Measurements from ENCODE around the gene FBP2.
A peak's percentile ranks its signal among the peaks of the same experiment; 100 is the strongest.

Gene FBP2

GRCh38 chr9:94593459-94594345, at the start of gene FBP2:
TSS of gene FBP2 (minus strand) at chr9:94593824. CDS start at chr9:94593726, 98 bp downstream.
- no peak for DNase-seq

- no peak for DNase-seq
Measured at GRCh38 chr9:94643176-94643575, 49.6 kb upstream of the FBP2 start.

DNA sequence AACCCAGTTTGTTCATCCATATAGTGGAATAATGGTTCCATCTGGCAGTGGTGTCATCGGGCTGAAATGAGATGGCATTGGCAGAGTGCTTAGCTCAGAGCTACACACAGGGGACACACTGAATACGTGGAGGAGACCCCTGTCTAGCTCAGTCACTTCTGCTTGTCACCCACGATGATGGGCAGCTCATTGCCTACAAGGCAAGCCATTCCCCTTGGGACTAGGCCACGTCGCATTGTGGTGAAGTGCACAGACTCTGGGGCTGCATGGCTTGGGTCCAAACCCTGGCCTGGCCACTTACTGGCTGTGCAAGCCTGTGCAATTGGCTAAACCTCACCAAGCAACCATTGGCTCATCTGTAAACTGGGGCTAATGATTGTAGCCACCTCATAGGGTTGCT, 48.9 kb upstream of the FBP2 start:
- no peak for DNase-seq

DNA sequence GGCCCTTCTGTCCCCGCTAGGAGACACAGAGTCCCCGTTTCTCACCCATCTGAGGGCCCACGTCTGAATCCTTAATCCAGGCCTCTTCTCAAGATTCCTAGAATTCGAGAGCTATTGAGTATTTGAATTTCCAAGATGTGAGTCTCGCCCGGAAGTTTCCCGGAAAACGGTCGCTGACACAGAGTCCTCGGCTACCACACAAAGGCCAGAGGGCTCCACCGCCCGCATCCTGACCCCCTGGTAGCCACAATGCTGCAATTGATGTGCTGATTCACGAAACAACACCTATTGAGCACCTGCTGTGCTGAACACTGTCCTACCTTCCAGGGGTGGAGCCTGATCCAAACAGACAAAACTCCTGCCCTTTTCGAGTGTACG, 46.4 kb upstream of the FBP2 start:
- no peak for DNase-seq

GRCh38 chr9:94639061-94639998, 45.7 kb upstream of the FBP2 start, which contains the start of gene FBP1:
TSS of gene FBP1 (minus strand) at chr9:94639518. CDS start at chr9:94639310, 208 bp downstream.
- peak; percentile 79 for DNase-seq

DNA sequence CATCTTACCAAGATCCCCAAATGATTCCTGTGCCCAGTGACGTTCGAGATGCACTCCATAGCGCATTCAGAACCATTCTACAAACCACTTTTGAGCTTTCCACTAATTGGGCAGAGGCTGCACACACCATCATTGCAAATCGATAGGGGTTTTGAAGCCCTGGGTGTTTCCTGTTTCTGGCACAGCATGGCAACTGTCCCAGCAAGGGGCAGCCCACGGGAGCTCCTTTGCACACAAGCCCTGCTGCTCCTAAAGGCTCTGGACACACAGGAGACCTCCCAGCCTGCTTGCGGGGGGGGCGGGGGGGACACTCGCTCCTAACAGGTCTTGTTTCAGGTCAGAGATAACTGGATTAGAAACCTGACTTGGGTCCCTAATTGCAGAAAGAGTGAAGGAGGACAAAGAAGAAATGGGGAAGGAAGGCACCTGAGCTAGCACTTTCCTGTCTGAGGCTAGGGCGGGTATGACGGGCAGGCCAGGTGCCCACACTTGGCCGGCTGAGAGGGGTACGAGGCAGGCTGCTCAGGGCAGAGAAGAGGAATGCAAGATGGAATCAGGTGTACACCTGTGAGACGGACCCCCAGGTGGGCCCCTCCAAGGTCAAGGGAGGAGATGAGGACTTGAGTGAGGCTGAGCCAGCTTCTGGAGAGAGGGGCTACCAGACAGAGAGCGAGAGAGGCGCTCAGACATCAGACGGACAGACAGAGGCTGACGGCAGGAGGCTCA, 44.9 kb upstream of the FBP2 start:
- DNase-seq: no peak

DNA sequence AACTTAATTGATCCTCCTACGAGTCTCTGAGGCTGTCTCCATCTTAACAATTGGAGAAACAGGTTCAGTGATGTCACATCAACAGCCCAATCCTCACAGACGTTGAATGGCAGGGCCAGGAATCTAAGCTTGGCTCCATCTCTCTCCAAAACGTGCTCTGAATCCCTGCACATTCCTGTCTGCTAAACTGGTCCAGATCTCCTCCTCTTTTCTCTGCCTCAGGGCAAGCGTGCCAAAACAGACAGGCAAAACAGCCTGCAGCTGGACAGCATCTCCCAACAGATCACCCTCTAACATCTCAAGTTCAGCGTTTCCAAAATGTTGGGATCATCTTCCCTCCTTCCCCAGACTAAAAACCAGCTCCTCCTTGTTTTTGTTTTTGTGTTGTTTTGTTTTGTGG, 39.1 kb upstream of the FBP2 start:
- DNase-seq: no peak

GRCh38 chr9:94631599-94631998, 38.0 kb upstream of the FBP2 start:
- no peak for DNase-seq

DNA sequence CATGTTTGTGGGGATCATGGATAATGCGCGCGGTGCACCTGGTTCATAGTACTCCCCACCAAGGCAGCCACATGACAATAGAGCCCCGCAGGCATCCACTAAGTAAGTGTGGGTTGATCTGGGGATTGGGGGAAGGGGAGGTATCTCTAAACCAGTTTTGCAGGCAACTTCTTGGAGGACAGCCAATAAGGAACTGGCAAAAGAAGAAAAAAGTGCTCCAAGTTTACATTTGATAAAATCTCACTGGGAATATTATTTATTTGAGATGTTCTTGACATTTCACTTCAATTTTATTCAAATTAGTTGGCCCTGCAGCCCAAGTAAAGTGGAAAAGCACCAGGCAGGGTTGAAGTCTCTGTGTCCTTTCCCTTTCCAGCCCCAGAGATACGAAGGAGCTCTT, 37.2 kb upstream of the FBP2 start:
- no peak for DNase-seq

- no peak for DNase-seq
Measured at GRCh38 chr9:94630281-94630680, 36.7 kb upstream of the FBP2 start.

DNA sequence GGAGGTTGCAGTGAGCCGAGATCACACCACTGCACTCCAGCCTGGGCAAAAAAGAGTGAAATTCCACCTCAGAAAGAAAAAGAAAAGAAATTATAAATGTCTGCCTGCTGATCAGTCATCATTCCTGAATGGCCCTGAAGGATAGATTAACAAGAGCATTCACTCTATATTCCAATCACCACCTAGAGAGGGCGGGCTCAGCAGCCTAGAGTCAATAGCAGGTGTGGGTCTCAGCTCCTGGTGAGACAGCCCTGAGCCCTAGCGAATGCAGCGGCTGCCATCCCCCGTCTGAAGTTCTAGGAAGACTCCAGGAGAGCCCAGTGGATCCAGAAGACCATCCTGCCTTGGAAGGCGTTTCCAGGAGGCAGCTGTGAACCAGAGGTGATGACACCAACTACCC, 33.7 kb upstream of the FBP2 start:
- no peak for DNase-seq

DNA sequence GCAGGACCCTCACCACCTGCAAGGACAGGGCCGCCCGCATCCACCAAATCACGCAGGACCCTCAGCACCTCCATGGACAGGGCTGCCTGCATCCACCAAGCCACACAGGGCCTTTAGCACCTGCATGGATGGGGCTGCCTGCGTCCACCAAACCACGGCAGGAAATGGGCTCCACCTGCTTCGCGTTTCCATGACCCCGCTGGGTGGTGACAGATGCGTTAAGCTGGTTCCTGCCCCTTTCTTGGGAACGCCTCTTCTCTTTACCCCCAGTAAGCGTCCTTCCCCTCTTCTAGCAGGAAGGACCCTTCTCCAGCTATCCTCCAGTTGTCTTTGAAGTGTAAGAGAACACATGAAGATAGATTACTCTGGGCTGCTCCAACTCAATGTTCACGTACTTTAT, 32.2 kb upstream of the FBP2 start:
- no peak for DNase-seq

DNA sequence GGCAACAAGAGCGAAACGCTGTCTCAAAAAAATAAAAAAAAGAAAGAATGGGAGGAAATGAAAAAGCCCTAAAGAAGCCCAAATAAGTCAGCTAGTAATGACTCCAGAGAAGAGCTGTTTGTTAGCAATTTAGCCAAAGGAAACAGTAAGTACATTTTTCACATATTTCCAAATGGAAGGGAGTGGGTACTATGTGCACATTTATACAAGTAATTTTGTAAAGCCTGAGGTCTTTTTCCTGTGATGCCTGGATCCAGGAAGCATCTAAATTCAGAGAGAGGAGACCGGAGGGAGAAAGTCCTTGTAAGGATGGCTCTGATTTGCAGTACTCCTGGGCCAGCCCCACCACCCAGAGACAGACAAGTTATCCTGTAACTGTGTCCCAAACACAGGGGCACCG, 31.0 kb upstream of the FBP2 start:
- DNase-seq: no peak

DNA sequence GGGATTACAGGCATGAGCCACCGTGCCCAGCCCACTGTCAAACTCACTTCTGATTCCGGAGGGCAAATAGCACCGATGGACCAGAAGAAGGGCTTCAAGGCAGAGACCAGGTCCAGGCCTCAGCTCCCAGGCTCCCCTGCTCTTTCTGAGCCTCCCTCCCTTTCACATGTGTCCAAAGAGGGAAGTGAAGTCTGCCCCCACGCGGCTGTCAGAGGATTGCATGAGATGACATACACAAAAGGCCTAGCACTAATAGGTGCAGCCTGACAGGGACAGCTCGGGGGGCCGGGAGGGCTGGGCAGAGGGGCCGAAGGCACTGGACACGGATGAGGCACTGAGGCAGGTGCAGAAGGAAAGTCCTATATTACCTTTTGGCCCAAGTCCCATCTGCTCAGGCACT, 29.6 kb upstream of the FBP2 start:
- peak; percentile 18 for DNase-seq

DNA sequence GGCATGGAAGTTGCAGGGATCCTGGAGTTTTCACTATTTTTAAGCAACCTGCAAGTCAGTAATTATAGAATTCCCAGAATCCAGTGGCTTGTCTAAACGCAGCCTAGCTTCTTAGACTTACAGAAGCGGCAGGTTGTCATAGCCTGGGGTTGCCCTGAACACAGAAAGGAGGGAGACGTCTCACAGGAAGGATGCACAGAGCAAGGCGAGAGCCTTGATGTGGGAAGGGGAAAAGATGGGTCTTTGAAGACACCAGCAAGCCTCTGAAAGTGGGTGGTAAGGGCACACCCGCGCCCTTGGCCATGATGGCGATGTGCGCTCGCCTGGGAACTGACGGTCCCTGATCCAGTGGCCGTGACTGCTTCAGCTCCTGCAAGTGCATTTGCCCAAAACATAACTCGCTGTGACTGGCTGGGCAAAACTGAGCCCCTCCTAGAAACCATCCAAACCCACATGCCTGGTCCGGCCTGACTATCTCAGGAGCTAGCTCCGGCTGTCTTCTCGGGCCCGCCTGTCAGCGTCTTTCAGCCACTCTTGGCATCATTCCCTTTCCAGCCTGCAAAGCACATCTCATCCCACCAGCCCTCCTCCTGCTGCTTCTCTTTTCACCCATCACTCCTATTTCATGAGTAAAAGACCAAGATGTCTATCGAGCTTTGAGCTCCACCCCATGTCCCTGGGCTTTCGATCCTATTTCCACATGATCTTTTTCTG, 28.6 kb upstream of the FBP2 start:
- no peak for DNase-seq

GRCh38 chr9:94619026-94619425, 25.4 kb upstream of the FBP2 start:
- no peak for DNase-seq

DNA sequence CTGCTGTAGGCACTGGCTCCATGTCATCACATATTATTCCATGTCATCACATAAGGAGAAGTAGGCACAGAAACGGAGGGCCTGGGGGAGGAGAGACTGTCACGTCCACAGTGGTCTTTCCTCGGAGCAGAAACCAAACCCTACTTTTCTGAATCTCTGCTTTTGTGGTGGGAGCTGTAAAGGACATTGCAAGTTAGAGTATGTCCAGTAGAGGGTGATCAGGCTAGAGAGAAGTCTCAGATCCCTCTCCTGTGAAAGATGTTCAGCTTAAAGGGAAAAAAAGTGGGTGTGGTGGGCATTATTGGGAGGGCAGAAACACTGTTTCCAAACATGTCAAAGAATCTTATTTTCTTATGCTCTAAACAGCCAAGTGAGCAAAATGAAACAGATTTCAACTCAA, 19.4 kb upstream of the FBP2 start:
- no peak for DNase-seq

- no peak for DNase-seq
Measured at GRCh38 chr9:94612071-94612470, 18.4 kb upstream of the FBP2 start.

GRCh38 chr9:94611638-94612068, 18.0 kb upstream of the FBP2 start:
- DNase-seq: no peak

DNA sequence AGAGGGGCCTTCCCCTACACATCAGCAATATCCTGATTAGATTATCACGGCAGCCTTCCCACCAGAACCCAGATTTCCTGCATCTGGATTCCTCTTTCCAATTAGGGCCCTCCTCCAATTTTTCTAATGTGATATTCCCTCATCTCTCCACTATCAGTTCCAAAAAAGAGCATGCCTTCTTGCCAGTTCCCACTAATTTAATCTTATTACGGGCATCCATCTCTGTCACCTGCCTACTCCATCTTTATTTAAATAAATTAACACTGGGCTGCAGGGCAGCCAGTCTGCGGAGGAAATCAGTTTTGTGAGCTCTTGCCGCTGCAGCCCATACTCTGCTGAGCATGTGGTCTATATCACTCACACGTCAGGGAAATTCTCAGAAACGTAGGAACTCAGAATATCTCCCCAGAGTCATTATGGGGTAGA, 16.6 kb upstream of the FBP2 start:
- no peak for DNase-seq

DNA sequence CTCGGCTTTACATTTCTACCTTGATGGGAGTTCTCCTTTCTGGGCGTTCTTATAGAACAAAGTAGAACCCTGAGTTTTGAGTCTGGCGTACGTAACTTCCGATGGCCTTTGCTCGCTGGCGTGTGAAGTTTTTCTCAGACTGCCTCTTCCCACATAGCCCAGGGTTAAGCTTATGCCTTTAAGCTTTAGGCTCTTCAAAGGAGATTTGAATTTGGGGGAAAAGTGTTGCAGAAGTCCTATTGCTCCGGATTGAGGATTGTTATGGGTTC, 13.7 kb upstream of the FBP2 start:
- no peak for DNase-seq

DNA sequence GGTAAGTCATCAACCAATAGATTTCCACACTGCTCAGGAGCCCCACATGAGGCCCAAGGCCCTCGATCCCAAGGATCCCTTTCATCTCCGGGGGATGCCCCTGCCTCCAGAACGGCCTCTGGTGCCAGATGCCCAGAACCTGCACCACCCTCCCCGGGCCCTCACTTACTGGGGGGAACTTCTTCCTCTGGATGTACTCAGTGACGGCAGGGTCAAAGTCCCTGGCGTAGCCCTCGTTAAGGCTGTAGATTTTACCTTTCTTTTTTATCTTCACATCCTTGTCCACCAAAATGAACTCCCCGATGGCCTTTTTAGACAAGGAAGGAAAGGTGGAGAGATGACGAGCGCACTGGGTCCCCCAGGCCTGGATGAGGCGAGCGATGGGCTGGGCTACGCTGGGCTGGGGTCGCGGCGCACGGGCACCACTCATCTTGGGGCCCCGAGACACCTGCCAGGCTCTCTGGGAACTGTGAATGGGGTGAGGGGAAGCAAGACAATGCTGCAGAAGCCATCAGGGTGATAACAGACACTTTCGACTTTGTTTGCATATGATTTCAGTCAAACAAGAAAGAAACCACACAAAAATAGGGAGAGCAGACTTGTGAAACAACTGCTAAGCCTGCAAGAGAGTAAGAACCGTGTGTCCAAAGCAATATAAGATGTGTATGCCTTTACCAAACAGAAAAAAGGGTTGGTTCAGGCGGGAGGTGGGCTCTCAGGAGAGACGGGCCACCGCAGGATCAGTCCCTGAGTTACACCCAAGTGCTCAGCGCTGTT, 13.2 kb upstream of the FBP2 start:
- no peak for DNase-seq
